Measurements from ENCODE around the gene SLC8B1.

- no peak for TF ChIP-seq EZH2 (IDR thresholded peaks at IDR 0.05; ENCODE audit: low read length, unreplicated experiment)
- TF ChIP-seq, protein P1, sequence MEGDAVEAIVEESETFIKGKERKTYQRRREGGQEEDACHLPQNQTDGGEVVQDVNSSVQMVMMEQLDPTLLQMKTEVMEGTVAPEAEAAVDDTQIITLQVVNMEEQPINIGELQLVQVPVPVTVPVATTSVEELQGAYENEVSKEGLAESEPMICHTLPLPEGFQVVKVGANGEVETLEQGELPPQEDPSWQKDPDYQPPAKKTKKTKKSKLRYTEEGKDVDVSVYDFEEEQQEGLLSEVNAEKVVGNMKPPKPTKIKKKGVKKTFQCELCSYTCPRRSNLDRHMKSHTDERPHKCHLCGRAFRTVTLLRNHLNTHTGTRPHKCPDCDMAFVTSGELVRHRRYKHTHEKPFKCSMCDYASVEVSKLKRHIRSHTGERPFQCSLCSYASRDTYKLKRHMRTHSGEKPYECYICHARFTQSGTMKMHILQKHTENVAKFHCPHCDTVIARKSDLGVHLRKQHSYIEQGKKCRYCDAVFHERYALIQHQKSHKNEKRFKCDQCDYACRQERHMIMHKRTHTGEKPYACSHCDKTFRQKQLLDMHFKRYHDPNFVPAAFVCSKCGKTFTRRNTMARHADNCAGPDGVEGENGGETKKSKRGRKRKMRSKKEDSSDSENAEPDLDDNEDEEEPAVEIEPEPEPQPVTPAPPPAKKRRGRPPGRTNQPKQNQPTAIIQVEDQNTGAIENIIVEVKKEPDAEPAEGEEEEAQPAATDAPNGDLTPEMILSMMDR (conservative IDR thresholded peaks at IDR 0.05; ENCODE audit: low read depth, low read length) = no peak
- TF ChIP-seq EZH2phosphoT487 (IDR thresholded peaks at IDR 0.05; ENCODE audit: borderline replicate concordance, low read length) = no peak
Measured at GRCh38 chr12:113291586-113291985, 43.3 kb downstream of the SLC8B1 start.
